Heart left ventricle (tissue), 16 donors: Measurements from ENCODE around the gene KNDC1. TPM values are rescaled to one million over a fixed set of nuclear protein-coding genes. Genes with fewer than 3 reads are reported as not detected.
"Not testable (repeated sequence)": the region's sequence is repeated elsewhere in the genome, so short reads cannot be mapped to it uniquely, and the experiment has no call there.

ENCODE experiments used
- ATAC-seq, 4 donors: fragments of 200-7000 bp; cut with Tn5 transposase; one replicate each; pipeline ENCODE4 v1.9.1; 2020 to 2022; ENCODE audit warnings: moderate library complexity in 4 of 4, mild to moderate bottlenecking in 3 of 4, moderate number of reproducible peaks in 1 of 4
- DNase-seq, 5 donors: peaks; one replicate each; pipeline ENCODE4 v3.0.0-alpha.2; 2020
- H3K27ac ChIP-seq, 12 donors: fragments of 200-600 bp; sonication (generic) in 4 of 12; one replicate each; pipeline versions ENCODE4 v1.5.0 to v1.8.0; 2016 to 2022; ENCODE audit warnings: mild to moderate bottlenecking in 2 of 12
- H3K27me3 ChIP-seq, 9 donors: fragments of 200-600 bp; sonication (generic) in 2 of 9; one replicate each; pipeline versions ENCODE4 v1.5.1 to v1.8.0; 2016 to 2022; ENCODE audit warnings: mild to moderate bottlenecking in 3 of 9
- H3K36me3 ChIP-seq, 9 donors: fragments of 200-600 bp; sonication (generic) in 2 of 9; one replicate each; pipeline versions ENCODE4 v1.5.0 to v1.8.0; 2018 to 2022; ENCODE audit warnings: mild to moderate bottlenecking in 2 of 9
- H3K4me1 ChIP-seq, 12 donors: fragments of 200-600 bp; sonication (generic) in 4 of 12; one replicate each; pipeline versions ENCODE4 v1.5.0 to v1.8.0; 2016 to 2022; ENCODE audit warnings: mild to moderate bottlenecking in 3 of 12
- H3K4me3 ChIP-seq, 12 donors: fragments of 200-600 bp; sonication (generic) in 4 of 12; one replicate each; pipeline versions ENCODE4 v1.5.0 to v1.8.0; 2017 to 2022; ENCODE audit warnings: mild to moderate bottlenecking in 9 of 12, moderate library complexity in 4 of 12
- H3K9me3 ChIP-seq, 12 donors: fragments of 200-600 bp; sonication (generic) in 4 of 12; one replicate each; pipeline versions ENCODE4 v1.5.0 to v1.8.0; 2016 to 2022; ENCODE audit warnings: mild to moderate bottlenecking in 1 of 12
- CTCF ChIP-seq, 12 donors: fragments of 200-600 bp; sonication (generic) in 4 of 12; IDR thresholded peaks; one replicate each; pipeline versions ENCODE4 v1.5.0 to v1.8.0; 2018 to 2022; ENCODE audit warnings: antibody characterized with exemption in 12 of 12, mild to moderate bottlenecking in 5 of 12
- POLR2A ChIP-seq, 2 donors: fragments of 450-650 bp; IDR thresholded peaks; one replicate each; pipeline ENCODE4 v1.6.1; 2017; ENCODE audit warnings: antibody characterized with exemption in 2 of 2, mild to moderate bottlenecking in 2 of 2, moderate library complexity in 2 of 2
- whole genome bisulfite sequencing, 4 donors: extraction: QIAGEN DNeasy Blood & Tissue Kit in 2 of 4; methylation state at CpG; one replicate each; pipeline versions ENCODE4 v1.1.5 to v1.1.7; 2013 to 2018; 5-methylcytosine and 5-hydroxymethylcytosine counted together
- intact Hi-C, 10 donors: fragments of 100-400 bp; cut with DNase I; formaldehyde crosslinking; loops; one replicate each; pipeline versions ENCODE4 v1.11.1 to v1.14.2; 2022
- polyA plus RNA-seq, 2 donors: library from polyadenylated mRNA; stranded (reverse); fragments of 200-250 nt; gene quantifications; one replicate each; pipeline ENCODE4 v1.2.3, GENCODE V29; 2013
- total RNA-seq, 9 donors: library from RNA; depleted of rRNA in 2 of 9; stranded (reverse); fragments of >200 nt in 2 of 9; fragmentation: NEBNext Ultra II Directional in 3 of 9; extraction: Animal tissue kit (Norgen Biotek cat#: 25700) in 3 of 9; gene quantifications; one replicate each; pipeline versions ENCODE4 v1.1.0 to v1.2.4, GENCODE V29; 2016 to 2023
- donor health status: ischemic (EF 13 %, LVEDD 7.1; RV severe dilation, severe dysfunction).
- donor health status: healthy with polysubstance abuse.
- donor health status: DM: no; HTN: yes; CAD: no.
- donor health status: DM: no; HTN: no; CAD: no.
- donor health status: ischemic (EF 25% LVEDD 6.9; RV normal size, moderate dysfunction).
- donor health status: ischemic (EF 25% LVEDD 5.7; RV mildly dilated, moderate dysfunction).
- donor health status: healthy.
- donor health status: DM: yes; HTN: yes; CAD: no.
- donor health status: ischemic (EF 35%, LVEDD 5.7; RV mildly dilated, moderate dysfunction).
- donor health status: nonischemic (EF 11% LVEDD 7.7; RV severe dilation, severe dysfunction).
- donor health status: DM: yes; HTN: yes; CAD: no.
- donor health status: PGD.
- donor health status: ischemic (EF 29% LVEDD 5.4; RV normal size, mild dysfunction).
- donor health status: nonischemic (EF 23%, LVEDD 6.1; RV moderate dilation, normal function).

KNDC1 gene
- total and polyA plus RNA-seq, 11 donors, result 0.04 to 2.9 (median 0.10) TPM; not detected in 3

DNA sequence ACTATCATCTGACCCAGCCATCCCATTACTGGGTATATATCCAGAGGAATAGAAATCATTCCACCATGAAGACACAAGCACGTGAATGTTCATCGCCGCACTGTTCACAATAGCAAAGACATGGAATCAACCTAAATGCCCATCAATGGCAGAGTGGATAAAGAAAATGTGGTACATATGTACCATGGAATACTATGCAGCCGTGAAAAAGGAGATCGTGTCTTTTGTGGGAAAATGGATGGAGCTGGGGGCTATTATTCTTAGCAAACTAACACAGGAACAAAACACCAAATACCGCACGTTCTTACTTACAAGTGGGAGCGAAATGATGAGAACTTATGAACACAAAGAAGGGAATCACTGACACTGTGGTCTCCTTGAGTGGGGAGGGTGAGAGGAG is 9.8 kb upstream of the KNDC1 start:
- DNase-seq (no peak), ATAC-seq (no peak)
- 90 to 94% (median 94%) methylated on average over 8 of the region's 8 CpGs for WGBS, 4 donors
- H3K36me3 ChIP-seq, result no peaks in the 10 kb centered on the region
- intact Hi-C loops, result no loop called here
- H3K4me1 ChIP-seq, result no peaks in the 10 kb centered on the region
- H3K9me3 ChIP-seq, result peaks cover 0 to 21% (median 8%) of the 10 kb centered on the region in 12 donors
- no peak overlapping the region for H3K27ac ChIP-seq
- H3K4me3 ChIP-seq, result no peak overlapping the region
- peaks cover 0 to 72% (median 9%) of the 10 kb centered on the region in 9 donors for H3K27me3 ChIP-seq
- no peak for TF ChIP-seq CTCF (IDR thresholded peaks at IDR 0.05)

DNA sequence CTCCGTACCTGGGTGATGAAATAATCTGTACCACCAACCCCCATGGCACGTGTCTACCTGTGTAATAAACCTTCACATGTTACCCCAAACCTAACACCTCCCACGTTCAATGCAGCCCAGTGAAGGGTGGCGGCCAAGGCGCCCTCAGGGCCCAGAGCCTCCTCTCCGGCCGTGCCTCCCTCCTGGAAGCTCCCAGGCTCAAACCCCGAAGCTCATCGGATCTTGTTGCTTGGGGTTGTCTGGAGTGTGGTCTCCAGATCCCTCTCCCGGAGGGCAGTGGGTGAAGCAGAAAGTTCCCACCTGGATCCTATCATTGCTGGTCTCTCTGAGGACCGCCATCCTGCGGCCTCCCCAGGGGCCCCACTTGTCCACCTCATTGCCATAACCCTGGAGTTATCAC is 9.4 kb upstream of the KNDC1 start:
- TF ChIP-seq CTCF (IDR thresholded peaks at IDR 0.05) (no peak), POLR2A (IDR thresholded peaks at IDR 0.05) (no peak)
- ATAC-seq (no peak), DNase-seq (no peak)
- H3K4me1 ChIP-seq, result no peaks in the 10 kb centered on the region
- H3K36me3 ChIP-seq, result no peaks in the 10 kb centered on the region
- H3K27ac ChIP-seq, result no peak overlapping the region
- WGBS, 4 donors, result 83 to 89% (median 87%) methylated on average over 12 of the region's 12 CpGs
- no peak overlapping the region for H3K4me3 ChIP-seq
- H3K27me3 ChIP-seq, result peaks cover 0 to 68% (median 6%) of the 10 kb centered on the region in 9 donors
- intact Hi-C loops, result no loop called here
- peaks cover 0 to 21% (median 8%) of the 10 kb centered on the region in 12 donors for H3K9me3 ChIP-seq

DNA sequence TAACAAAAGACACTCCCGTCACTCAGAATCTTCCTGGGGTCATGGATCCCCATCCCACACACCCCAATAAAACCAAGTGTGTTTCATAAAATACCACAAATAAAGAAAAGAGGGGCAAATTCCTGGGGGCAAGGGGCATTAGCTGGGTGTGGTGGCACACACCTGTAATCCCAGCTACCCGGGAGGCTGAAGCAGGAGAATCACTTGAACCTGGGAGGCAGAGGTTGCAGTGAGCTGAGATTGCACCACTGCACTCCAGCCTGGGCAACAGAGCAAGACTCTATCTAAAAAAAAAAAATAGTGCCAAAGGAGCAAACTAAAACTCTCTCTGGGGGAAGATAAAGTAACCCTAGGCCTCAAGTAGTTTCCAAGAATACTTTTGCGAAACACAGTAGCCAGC is 8.9 kb upstream of the KNDC1 start:
- intact Hi-C loops, H3K4me3 ChIP-seq, H3K27ac ChIP-seq, ATAC-seq, H3K36me3 ChIP-seq, DNase-seq, H3K4me1 ChIP-seq: not testable (repeated sequence)
- Histone ChIP-seq H3K9me3 (peaks cover 0 to 21% (median 8%) of the 10 kb centered on the region in 12 donors), H3K27me3 (peaks cover 0 to 64% (median 6%) of the 10 kb centered on the region in 9 donors)
- 90 to 97% (median 93%) methylated on average over 3 of the region's 3 CpGs for WGBS, 4 donors

GRCh38 chr10:133151543-133151972 is 8.5 kb upstream of the KNDC1 start:
- Histone ChIP-seq H3K27me3 (peaks cover 0 to 59% (median 6%) of the 10 kb centered on the region in 9 donors), H3K9me3 (peaks cover 0 to 21% (median 8%) of the 10 kb centered on the region in 12 donors), H3K27ac (no peak overlapping the region), H3K36me3 (no peaks in the 10 kb centered on the region), H3K4me3 (no peak overlapping the region), H3K4me1 (no peaks in the 10 kb centered on the region)
- WGBS, 4 donors, result 2 to 28% (median 24%) methylated on average over 6 to 9 of the region's 9 CpGs
- intact Hi-C loops, result no loop called here
- ATAC-seq, result no peak
- no peak for DNase-seq
- no peak for TF ChIP-seq CTCF (IDR thresholded peaks at IDR 0.05)
- TF ChIP-seq POLR2A (IDR thresholded peaks at IDR 0.05), result no peak

GRCh38 chr10:133154411-133154810 is 5.6 kb upstream of the KNDC1 start:
- intact Hi-C loops, result no loop called here
- ATAC-seq (no peak), DNase-seq (no peak)
- H3K27ac ChIP-seq, result no peak overlapping the region
- H3K27me3 ChIP-seq, result peaks cover 0 to 36% (median 7%) of the 10 kb centered on the region in 9 donors
- TF ChIP-seq CTCF (IDR thresholded peaks at IDR 0.05) (no peak), POLR2A (IDR thresholded peaks at IDR 0.05) (no peak)
- WGBS, 4 donors, result 69 to 85% (median 82%) methylated on average over 4 of the region's 4 CpGs
- peaks cover 0 to 5% (median 0%) of the 10 kb centered on the region in 12 donors for H3K9me3 ChIP-seq
- no peaks in the 10 kb centered on the region for H3K4me1 ChIP-seq
- H3K36me3 ChIP-seq, result no peaks in the 10 kb centered on the region
- H3K4me3 ChIP-seq, result no peak overlapping the region
